ENCODE data around the gene NR6A1.

- TF ChIP-seq CTCF (IDR thresholded peaks at IDR 0.05) (no peak), POLR2A (IDR thresholded peaks at IDR 0.05) (no peak)
These were observed 32.8 kb upstream of the NR6A1 start for GRCh38 chr9:124803911-124804310.
